IPS DF 6.9 (cell line): Measurements from ENCODE around the gene RITA1.
"Not testable (repeated sequence)": the region's sequence is repeated elsewhere in the genome, so short reads cannot be mapped to it uniquely, and the experiment has no call there.

ENCODE experiments used
- DNase-seq: peaks from one replicate; pipeline ENCODE4 v3.0.0-alpha.2; 2013; ENCODE audit warnings: low read depth, low spot score
- H3K27ac ChIP-seq: one replicate; pipeline ENCODE4 v1.5.1; 2013; ENCODE audit warnings: low read length, control low read depth
- H3K27me3 ChIP-seq: 2 replicates; pipeline ENCODE4 v1.6.1; 2013; ENCODE audit warnings: mild to moderate bottlenecking, low read length; ENCODE audit not compliant: control insufficient read depth, insufficient read depth
- H3K36me3 ChIP-seq: 2 replicates; pipeline ENCODE4 v1.6.1; 2013; ENCODE audit warnings: low read length; ENCODE audit not compliant: control insufficient read depth, insufficient read depth
- H3K4me1 ChIP-seq: 2 replicates; pipeline ENCODE4 v1.6.1; 2013; ENCODE audit warnings: low read length; ENCODE audit not compliant: control insufficient read depth, insufficient read depth
- H3K4me3 ChIP-seq: 2 replicates; pipeline ENCODE4 v1.5.1; 2013; ENCODE audit warnings: mild to moderate bottlenecking, low read length
- H3K9me3 ChIP-seq: 2 replicates; pipeline ENCODE4 v1.6.1; 2013; ENCODE audit warnings: low read length, inconsistent platforms; ENCODE audit not compliant: control insufficient read depth, insufficient read depth
- WGBS: extraction: QIAGEN DNeasy Blood & Tissue Kit; methylation state at CpG from one replicate; pipeline ENCODE4 v1.1.7; 2013; ENCODE audit warnings: mixed read lengths, missing lambda C conversion rate; ENCODE audit not compliant: insufficient read length, insufficient coverage; 5-methylcytosine and 5-hydroxymethylcytosine counted together

The RITA1 gene, protein sequence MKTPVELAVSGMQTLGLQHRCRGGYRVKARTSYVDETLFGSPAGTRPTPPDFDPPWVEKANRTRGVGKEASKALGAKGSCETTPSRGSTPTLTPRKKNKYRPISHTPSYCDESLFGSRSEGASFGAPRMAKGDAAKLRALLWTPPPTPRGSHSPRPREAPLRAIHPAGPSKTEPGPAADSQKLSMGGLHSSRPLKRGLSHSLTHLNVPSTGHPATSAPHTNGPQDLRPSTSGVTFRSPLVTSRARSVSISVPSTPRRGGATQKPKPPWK

DNA sequence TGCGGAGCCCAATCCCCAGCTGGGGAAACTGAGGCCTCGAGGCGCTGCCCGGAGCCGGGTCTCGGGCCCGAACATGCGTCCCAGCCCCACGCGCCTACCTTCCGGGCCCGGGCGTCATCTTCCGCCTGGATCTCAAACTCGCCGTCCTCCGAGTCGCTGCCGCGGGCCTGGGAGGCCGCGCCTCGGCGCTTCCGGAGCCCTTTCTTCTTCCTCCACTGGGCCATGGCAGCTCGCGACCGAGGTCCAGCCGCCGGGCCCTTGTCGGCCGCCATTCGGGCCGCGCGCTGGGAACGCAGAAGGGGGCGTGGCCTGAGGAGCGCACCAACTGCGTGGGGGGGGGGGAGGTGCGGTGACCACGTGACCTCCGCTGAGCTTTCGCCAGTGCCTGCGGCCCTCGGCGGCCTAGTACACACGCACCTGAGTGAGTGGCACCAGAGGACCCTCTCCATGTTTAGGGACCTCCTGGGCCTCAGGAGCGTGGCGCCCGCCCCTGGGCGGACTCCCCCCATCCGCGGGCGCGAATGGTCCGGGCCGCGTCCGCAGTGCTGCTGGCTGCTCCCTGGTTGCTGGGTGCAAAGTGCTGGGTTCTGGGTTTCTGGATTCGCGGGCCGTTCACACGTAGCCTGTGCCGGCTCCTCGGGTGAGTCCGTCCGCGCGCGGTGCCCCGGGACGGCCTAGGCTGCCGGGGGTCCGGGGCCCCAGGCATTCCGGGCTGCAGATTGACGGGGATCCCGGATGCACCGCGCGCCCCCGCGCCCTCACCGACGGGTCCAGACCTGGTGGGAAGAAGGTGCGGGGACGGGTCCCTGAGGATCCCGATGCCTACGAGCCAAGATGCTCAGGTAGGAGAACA lies at the start of gene RITA1, which contains the start of gene DDX54:
Gene RITA1 (plus strand): TSS at position 542 of the 853 bp plus-strand sequence. CDS start 1,026 bp downstream, outside the sequence.
Gene DDX54 (minus strand): TSS at position 299 of the 853 bp plus-strand sequence. CDS start 27 bp downstream, at position 272.
- peak; percentile 61 for DNase-seq
- no peaks in the 10 kb centered on the region for H3K27me3 ChIP-seq
- WGBS, result no CpG with 5 or more reads among the region's 89 CpGs

DNA sequence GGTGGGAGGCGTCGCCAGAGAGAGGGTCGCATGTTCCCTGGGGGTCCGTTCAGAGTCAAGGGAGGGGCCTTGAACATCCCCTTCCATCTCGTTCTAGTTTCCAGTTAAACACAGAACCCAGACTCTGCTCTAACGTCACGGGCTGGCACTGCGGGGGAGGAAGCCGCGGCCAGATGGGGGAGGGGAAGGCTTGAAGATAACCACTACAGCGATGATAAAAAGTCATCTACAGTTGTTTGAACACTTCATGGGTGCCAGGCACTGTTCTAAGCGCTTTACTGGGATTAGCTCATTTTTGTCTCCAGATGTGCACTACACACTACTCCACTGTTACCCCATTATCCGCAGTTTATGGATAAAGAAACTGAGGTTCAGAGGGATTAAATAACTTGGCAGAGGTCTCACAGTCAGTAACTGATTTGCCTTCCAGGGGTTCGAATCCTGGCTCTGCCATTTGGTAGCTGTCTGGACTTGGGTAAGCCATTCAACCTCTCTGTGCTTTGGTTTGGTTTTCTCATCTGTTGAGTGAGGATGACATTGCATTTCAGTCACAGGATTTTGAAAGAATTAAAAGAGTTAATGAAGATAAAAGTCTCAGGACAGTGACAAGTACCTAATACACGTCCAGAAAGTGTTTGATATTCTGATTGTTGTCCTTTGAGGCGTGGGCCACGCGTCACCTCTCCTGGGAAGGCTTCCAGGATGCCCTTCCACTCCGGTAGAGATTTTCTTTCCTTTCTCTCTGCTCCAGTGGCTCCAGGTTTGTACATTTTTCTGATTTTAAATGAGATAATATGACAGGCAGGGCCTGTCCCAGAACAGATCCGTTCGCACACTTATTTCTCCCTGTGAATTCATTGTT lies 49.2 kb upstream of the RITA1 start:
- Histone ChIP-seq H3K27ac (no peak overlapping the region), H3K27me3 (no peaks in the 10 kb centered on the region; the same call in 1 of the 2 replicates), H3K4me3 (peak overlapping the region; percentile 43; the same call in 1 of the 2 replicates), H3K36me3 (no peaks in the 10 kb centered on the region), H3K9me3 (no peaks in the 10 kb centered on the region), H3K4me1 (0 out of 2 replicates have a peak, but pooled peaks cover 4% of the 10 kb centered on the region)
- no CpG with 5 or more reads among the region's 21 CpGs for WGBS
- no peak for DNase-seq

More for the DNA sequence above, at the start of gene RITA1, which contains the start of gene DDX54:
- Histone ChIP-seq H3K4me3 (peak within 1 kb of the TSS; percentile 75; the same call in 1 of the 2 replicates), H3K4me1 (peaks cover 2% of the 10 kb centered on the region; the same call in 1 of the 2 replicates), H3K9me3 (no peaks in the 10 kb centered on the region), H3K27ac (no peak within 1 kb of the TSS), H3K36me3 (peaks cover 6% of the 10 kb centered on the region; the same call in 1 of the 2 replicates)

DNA sequence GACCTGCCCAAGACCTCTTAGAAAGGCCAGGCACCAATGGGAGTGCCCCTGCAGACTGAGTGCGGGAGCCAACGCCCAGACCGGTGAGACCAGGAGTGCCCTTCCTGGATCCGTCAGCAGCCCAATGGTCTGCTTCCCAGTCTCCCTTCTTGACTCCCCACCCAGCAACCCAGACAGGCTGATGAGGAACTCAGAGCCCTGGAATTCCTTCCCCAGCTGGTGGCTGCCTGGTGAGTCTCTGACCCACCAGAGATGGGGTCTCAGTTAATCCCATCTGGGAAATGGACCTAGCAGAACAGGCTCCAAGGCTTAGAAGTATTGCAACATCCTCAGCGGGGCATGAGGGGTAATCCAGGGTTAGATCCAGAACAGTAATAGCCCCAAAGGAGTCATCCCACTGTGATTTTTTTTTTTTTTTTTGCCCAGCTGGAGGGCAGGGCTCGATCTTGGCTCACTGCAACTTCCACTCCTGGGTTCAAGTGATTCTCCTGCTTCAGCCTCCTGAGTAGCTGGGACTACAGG lies 48.5 kb upstream of the RITA1 start:
- Histone ChIP-seq H3K27ac (no peak overlapping the region), H3K4me1 (0 out of 2 replicates have a peak, but pooled peaks cover 4% of the 10 kb centered on the region), H3K9me3 (no peaks in the 10 kb centered on the region), H3K36me3 (no peaks in the 10 kb centered on the region), H3K4me3 (no peak overlapping the region), H3K27me3 (no peaks in the 10 kb centered on the region; the same call in 1 of the 2 replicates)
- no peak for DNase-seq
- no CpG with 5 or more reads among the region's 6 CpGs for WGBS

DNA sequence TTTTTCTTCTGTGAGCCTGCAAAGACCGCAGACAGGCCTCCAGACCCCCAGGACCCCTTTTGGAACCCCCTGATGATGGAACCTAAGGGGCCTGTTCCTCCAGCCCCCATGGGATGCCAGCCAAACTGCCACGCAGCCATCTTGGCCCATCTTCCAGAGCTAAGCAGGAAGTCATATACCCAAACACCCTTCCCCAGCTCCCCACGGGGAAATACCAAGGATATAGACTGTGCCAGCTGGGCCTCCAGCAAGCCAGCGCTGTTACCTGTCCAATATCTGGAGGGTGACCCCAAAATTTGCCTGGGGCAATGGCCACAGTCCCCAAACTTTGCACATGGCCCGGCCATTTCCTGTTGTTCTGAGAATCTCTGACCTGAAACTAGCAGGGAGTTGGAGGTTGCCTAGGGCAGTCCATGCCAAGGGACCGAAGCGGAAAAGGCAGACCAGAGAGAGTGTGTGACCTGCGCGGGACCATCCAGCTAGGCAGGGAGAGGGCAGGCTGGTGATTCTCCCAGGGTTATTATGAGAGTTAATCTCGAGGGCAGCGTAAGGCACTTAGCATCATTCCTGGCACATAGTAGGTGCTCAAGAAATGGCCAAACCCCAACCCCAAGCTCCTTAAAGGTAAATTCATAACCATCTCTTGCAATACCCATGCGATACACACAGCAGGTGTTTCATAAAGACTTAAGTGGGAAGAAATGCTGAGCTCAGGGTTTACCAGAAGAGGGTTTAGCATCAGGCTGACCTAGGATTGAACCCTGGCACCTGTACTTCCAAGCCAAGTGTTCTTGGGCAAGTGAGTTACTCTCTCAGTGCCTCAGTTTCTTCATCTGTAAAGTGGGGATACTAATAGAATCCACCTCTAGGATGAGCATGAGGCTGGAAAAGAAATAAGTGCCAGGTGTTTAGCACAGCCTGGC lies 47.4 kb upstream of the RITA1 start:
- H3K27ac ChIP-seq, result no peak overlapping the region
- WGBS, result no CpG with 5 or more reads among the region's 12 CpGs
- H3K9me3 ChIP-seq, result no peaks in the 10 kb centered on the region
- no peak overlapping the region for H3K4me3 ChIP-seq
- H3K36me3 ChIP-seq, result no peaks in the 10 kb centered on the region
- H3K4me1 ChIP-seq, result 0 out of 2 replicates have a peak, but pooled peaks cover 4% of the 10 kb centered on the region
- DNase-seq, result no peak
- H3K27me3 ChIP-seq, result no peaks in the 10 kb centered on the region; the same call in 1 of the 2 replicates

DNA sequence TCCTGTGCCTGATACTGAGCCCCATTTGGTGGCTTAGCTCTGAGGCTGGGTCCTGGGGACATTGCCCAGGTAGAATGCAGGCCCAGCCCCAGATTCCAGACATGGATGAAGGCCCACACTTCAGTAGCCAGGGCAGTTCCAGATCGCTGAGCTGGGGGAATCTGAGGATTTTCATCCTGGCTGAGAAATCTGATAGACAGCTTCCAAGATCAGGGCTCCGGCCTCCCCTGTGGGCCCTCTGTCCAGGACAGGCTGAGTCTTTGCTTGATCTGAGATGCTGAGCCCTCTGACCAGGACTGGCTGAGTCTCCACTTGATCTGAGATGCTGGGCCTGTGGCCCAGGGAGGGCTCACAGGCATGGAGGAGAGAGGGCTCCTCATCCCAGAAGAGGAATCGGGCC lies 46.7 kb upstream of the RITA1 start:
- no CpG with 5 or more reads among the region's 3 CpGs for WGBS
- H3K4me3 ChIP-seq, result no peak overlapping the region
- no peaks in the 10 kb centered on the region; the same call in 1 of the 2 replicates for H3K27me3 ChIP-seq
- no peak overlapping the region for H3K27ac ChIP-seq
- H3K36me3 ChIP-seq, result no peaks in the 10 kb centered on the region
- H3K9me3 ChIP-seq, result no peaks in the 10 kb centered on the region
- 0 out of 2 replicates have a peak, but pooled peaks cover 4% of the 10 kb centered on the region for H3K4me1 ChIP-seq
- no peak for DNase-seq

DNA sequence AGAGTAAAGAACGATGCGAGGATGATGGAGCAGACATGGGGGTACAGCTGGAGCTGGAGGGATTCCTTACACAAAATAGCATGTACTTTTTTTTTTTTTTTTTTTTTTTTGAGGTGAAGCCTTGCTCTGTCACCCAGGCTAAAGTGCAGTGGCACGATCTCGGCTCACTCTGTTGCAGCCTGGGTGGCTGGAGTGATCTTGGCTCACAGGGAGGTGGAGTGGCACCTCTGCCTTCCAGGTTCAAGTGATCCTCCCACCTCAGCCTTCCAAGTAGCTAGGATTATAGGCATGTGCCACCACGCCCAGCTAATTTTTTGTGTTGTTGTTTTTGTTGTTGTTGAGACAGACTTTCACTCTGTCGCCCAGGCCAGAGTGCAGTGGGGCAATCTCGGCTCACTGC lies 44.8 kb upstream of the RITA1 start:
- no peaks in the 10 kb centered on the region for H3K9me3 ChIP-seq
- H3K27me3 ChIP-seq, result no peaks in the 10 kb centered on the region
- H3K4me3 ChIP-seq, result no peak overlapping the region
- no peaks in the 10 kb centered on the region for H3K36me3 ChIP-seq
- H3K27ac ChIP-seq, result no peak overlapping the region
- 0 out of 2 replicates have a peak, but pooled peaks cover 2% of the 10 kb centered on the region for H3K4me1 ChIP-seq
- DNase-seq, result no peak
- WGBS, result no CpG with 5 or more reads among the region's 7 CpGs

DNA sequence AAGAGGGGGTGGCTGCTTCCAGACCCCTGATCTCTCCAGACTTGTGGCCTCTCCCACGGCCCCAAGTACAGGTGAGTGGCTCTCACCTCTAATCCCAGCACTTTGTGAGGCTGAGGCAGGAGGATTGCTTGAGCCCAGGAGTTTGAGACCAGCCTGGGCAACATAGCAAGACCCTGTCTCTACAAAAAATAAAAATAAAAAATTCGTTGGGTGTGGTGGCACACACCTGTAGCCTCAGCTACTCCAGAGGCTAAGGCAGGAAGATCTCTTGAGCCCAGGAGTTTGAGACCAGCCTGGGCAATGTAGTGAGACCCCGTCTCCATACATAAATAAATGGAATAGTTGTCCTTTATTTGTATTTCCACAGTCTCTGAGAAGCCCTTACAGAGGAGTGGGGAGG lies 43.8 kb upstream of the RITA1 start:
- H3K9me3 ChIP-seq, DNase-seq, H3K4me3 ChIP-seq, H3K27ac ChIP-seq, H3K27me3 ChIP-seq, H3K36me3 ChIP-seq, H3K4me1 ChIP-seq: not testable (repeated sequence)
- no CpG with 5 or more reads among the region's 3 CpGs for WGBS

DNA sequence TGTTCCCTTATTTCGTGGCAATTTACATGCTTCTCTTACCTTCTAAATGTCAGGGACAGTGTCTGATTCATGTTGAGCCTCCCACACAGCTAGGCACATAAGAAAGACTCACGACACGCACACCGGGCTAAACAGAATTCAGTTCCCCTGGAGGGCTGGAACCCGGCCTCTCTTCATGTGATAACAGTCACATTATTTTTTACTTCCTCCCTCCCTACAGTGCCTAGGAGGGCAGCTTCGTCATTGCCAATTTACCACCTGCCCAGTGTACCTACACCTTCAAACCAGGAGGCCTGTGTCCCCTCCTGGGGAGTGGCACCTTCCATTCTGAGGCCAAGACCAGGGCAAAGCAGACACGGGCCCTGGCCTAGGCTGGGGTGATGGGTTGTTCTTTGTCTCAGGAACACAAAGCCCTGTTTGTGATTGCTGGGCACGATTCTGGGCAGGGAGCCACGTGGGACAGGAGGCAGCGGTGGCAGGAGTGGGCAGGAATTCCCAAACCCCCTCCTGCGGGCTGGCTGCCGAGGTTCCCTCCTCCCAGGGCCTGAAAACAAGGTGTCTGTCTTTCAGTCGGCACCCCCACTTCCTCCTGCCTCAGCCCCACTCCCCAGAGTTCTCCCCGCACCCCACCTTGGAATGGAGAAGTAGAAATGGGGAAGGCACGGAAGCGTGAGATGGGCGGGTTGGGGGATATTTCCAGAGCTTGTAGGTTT lies 43.2 kb upstream of the RITA1 start:
- H3K4me3 ChIP-seq, result no peak overlapping the region
- no peak overlapping the region for H3K27ac ChIP-seq
- no peak for DNase-seq
- no peaks in the 10 kb centered on the region for H3K36me3 ChIP-seq
- H3K27me3 ChIP-seq, result no peaks in the 10 kb centered on the region
- no CpG with 5 or more reads among the region's 17 CpGs for WGBS
- no peaks in the 10 kb centered on the region for H3K4me1 ChIP-seq
- H3K9me3 ChIP-seq, result no peaks in the 10 kb centered on the region
